Stimulated activated CD4-positive, alpha-beta T cell treated with anti-CD3 and anti-CD28 coated beads, Interleukin-1b, Interleukin-23, amount 100 ng/mL, for 4 hours (primary cell): ENCODE measurements around the gene ADAMTSL5.
A peak's percentile ranks its signal among the peaks of the same experiment; 100 is the strongest.
"Not testable (repeated sequence)": the region's sequence is repeated elsewhere in the genome, so short reads cannot be mapped to it uniquely, and the experiment has no call there.

Source experiments
- DNase-seq, 2 donors: peaks; one replicate each; pipeline ENCODE4 v3.0.0-alpha.2; 2020; ENCODE audit warnings: low read depth in 2 of 2

The ADAMTSL5 gene

DNA sequence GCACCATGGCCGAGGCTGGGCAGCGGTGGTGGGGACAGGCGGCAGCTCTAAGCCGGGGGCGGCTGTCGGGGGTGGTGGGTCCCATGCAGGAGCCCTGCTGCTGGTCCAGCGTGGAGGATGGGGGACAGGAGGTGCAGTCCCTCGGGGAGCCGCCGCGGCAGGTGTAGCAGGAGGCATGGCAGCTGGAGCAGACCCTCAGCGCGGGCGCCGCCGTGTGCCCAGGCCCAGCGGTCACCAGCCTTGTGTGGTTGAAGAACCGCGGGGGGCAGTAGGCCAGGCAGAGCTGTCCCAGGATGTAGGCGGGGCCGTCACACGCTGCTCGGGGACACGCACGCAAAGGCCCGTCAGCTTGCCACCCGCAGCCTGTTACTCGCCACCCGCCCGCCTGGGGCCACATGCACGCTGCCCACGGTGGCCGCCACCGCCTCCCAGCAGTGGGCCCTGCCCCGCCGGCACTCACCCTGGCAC, 30.9 kb downstream of the ADAMTSL5 start:
- DNase-seq = no peak

DNA sequence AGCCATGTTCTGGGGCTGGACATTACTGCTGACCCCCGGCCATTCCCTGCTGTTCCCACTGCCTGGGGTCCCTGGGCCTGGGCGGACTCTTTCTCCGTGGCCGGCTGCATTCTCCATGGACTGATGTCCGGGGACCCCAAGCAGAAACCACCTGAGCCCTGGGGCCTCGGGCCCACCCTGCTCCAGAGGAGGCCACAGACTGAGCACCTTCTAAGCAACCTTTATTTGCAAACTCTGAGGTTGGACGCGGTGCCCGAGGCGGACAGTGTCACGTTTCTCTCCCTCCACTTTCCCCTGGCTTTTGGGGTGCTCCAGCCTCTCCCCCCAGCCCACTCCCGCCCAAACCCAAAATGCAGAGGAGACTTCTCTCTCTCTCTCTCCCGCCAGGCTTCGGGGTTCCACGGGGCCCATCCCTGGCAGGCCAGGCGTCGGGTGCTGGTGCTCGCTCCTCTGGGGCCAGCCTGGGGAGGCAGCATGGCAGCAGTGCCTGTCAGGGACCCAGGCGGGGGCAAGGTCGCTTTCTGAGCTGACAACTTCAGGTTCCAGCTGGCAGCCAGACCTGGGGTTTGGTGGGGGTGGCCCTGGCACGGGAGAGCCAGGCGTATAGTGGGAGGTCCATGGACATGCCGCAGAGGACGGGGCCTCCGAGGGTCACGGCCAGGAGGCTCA, 31.5 kb downstream of the ADAMTSL5 start:
- DNase-seq = no peak

GRCh38 chr19:1478934-1479707, 33.7 kb downstream of the ADAMTSL5 start, which contains the start of gene C19orf25:
TSS of gene C19orf25 (minus strand) at chr19:1479215. CDS start at chr19:1478903, 312 bp downstream.
- peak; percentile 85 to 91 for DNase-seq

DNA sequence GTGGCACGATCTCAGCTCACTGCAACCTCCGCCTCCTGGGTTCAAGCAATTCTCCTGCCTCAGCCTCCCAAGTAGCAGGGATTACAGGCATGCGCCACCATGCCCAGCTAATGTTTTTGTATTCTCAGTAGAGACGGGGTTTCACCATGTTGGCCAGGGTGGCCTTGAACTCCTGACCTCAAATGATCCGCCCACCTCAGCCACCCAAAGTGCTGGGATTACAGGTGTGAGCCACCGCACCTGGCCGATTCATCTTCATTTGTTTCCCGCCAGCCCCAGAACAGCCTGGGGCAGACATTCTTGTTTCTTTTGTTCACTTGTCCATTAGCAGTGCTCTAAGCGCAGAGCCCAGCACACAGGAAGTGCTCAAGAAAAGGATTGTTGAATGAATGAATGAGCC, 35.8 kb downstream of the ADAMTSL5 start:
- DNase-seq = not testable (repeated sequence)

GRCh38 chr19:1475751-1476437, 36.9 kb downstream of the ADAMTSL5 start:
- DNase-seq = no peak

DNA sequence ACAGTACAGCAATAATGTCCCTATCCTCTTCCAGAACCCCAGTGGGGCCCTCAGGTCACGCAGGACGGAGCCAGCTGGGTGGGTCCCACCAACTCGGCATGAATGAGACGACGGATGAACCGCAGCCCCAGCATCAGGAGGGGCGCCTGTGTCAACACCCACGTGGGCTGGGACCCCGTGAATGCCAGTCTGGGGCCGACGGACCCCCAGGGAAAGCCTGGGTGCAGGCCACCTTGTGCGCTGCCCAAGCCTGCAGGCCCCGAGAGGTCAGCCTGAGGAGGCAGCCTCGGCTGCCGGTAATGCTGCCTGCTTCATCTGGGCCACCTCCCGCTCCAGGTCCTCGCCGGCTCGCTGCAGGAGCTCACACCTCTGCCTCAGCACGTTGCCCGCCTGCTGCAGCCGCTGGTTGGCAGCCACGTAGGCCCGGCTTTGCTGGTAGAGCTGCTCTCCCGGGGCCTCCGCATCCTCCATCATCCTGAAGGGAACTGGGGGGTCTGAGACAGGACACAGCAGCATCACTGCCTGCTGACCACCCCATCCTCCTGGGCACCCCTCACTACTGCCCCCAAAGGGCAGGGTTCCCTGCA, 38.0 kb downstream of the ADAMTSL5 start:
- DNase-seq = no peak

GRCh38 chr19:1474011-1474764, 38.6 kb downstream of the ADAMTSL5 start:
- no peak for DNase-seq

- no peak for DNase-seq
Measured at GRCh38 chr19:1473085-1473851, 39.6 kb downstream of the ADAMTSL5 start.

- DNase-seq = no peak
Measured at GRCh38 chr19:1472231-1473084, 40.4 kb downstream of the ADAMTSL5 start.

GRCh38 chr19:1471515-1472160, 41.2 kb downstream of the ADAMTSL5 start:
- DNase-seq = no peak

- no peak for DNase-seq
Measured at GRCh38 chr19:1471010-1471514, 41.8 kb downstream of the ADAMTSL5 start.

DNA sequence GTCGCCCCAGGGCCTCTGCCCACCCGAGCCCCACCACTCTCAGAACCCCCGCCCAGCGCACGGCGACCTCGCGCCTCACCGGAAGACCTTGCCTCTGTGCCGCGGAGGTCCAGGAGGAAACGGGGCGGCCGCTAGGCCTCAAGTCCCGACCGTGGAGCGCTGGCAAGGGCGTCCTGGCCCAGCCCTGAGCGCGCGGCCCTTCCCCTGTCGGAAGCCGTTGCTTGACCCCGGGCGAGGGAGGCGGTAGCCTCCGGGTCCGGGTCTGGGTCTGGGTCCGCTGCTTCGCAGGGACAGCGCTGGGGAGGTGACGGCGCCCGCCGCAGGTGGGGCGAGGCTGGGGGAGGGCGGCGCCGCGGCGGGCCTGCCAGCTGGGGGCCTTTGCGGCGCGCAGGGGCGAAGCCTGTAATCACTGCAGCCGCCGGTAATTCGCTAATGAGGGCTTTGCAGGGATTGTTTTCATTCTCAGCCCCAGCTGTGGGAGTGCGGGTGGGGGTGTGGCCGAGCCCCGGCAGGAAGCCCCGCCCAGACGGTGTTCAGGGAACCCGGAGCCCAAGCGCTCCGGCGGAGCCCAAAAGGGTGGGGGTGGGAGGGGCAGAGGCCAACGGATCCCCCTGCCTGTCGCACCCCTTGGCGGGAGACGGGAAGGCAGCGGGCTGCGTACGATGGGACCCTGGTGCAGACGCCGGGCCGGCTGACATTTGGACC, 42.4 kb downstream of the ADAMTSL5 start:
- peak; percentile 69 to 72 for DNase-seq

GRCh38 chr19:1470055-1470304, 42.8 kb downstream of the ADAMTSL5 start:
- DNase-seq = no peak

DNA sequence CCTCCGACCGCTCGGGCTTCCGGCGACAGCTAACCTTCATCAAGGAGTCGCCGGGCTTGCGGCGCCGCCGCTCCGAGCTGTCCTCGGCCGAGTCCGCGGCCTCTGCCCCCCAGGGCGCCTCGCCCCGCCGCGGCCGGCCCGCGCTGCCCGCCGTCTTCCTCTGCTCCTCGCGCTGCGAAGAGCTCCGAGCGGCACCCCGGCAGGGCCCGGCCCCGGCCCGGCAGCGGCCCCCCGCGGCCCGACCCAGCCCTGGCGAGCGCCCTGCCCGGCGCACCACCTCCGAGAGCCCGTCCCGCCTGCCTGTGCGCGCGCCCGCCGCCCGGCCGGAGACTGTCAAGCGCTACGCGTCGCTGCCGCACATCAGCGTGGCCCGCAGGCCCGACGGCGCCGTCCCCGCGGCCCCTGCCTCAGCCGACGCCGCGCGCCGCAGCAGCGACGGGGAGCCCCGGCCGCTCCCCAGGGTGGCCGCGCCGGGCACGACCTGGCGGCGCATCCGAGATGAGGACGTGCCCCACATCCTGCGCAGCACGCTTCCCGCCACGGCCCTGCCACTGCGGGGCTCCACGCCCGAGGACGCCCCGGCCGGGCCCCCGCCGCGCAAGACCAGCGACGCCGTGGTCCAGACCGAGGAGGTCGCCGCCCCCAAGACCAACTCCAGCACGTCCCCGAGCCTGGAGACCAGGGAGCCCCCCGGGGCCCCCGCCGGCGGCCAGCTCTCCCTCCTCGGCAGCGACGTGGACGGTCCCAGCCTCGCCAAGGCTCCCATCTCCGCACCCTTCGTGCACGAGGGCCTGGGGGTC, 43.4 kb downstream of the ADAMTSL5 start:
- DNase-seq = no peak

DNA sequence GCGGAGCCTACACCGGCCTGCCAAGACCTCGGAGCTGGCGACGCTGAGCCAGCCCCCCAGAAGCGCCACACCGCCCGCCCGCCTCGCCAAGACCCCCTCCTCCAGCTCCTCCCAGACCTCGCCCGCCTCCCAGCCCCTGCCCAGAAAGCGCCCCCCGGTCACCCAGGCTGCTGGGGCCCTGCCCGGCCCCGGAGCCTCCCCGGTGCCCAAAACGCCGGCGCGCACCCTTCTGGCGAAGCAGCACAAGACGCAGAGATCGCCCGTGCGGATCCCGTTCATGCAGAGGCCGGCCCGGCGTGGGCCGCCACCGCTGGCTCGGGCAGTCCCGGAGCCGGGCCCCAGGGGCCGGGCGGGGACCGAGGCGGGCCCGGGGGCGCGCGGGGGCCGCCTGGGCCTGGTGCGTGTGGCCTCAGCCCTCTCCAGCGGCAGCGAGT, 44.0 kb downstream of the ADAMTSL5 start:
- DNase-seq = peak in 1 of 2 donors; percentile 52

GRCh38 chr19:1468274-1468820, 44.5 kb downstream of the ADAMTSL5 start:
- DNase-seq = no peak
